Kidney glomerular epithelial cell (primary cell): ENCODE results near the gene FGFR2.
"Not testable (repeated sequence)": the region's sequence is repeated elsewhere in the genome, so short reads cannot be mapped to it uniquely, and the experiment has no call there.

Source experiments
- DNase-seq: peaks from one replicate; lab custom pipeline; 2025; lab: John Stamatoyannopoulos, UW

Gene FGFR2

DNA sequence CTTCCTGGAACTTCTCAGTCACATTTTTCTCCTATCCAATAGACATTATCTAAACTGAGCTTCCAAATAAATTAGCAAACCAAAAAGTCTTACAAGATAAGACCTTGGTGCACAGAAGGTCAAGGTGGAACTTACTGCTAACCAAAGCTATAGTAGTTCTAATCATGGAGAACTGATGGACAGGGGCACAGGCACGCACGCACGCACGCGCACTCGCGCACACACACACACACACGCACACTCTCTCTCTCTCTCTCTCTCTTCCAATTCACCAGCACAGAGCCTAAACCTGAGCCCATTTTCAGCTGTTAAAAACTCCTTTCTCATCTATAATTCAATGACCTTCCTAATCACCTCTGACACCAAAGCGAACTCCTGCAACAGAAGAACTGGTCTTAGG is 7.5 kb downstream of the FGFR2 start:
- no peak for DNase-seq

DNA sequence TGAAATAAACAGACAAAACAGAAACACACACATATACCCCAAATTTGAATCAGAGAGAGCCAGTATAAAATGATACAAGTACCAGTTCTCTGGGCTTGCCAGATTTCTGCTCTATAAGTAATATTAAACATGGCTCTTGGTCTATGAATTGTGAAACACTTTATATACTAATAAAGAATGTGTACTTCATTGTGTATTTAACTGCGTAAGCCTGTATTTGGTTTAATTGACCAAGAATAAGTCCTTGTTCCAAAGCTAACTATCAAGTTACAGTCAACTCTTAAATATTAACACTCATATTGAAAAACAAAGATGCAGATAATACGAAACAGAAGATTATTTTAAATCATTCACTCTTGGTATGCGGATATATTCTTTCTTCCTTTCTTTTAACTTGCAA is 8.7 kb downstream of the FGFR2 start:
- DNase-seq, result no peak

DNA sequence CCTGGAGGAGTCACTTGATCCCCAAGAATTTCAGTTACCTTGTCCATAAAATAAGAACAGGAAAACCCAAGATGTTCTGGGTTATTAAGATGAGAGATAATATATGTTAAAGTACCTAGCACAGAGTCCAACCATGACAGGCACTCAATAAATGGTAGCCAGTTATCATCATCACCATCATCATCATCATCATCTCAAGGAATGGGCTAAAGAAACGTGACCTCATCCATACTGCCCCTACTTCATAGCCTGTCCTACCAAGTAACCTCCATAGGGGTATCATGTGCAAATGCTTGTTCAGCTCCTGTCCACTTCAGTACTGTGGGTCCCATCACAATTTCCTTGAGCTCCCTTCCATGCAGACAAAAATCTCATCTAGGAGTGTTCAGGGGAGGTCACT is 14.4 kb downstream of the FGFR2 start:
- no peak for DNase-seq

DNA sequence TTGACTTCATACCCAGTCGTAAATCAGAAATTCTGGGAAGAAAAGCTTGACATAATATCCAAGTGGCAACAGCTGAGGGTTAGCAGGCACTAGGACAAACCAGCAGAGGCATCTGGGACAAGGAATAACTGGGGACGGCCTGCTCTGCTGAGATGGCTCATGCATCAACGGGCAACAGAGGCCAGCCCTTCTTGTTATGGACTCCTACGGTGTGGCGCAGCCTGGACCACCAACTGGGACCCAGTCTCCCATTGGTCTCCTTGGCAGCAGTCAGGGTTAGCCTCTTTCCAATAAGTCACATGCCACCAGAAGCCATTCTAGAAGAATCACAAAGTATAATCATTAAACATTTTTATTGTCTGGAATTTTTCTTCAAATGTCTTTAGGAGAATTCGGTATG is 15.0 kb downstream of the FGFR2 start:
- no peak for DNase-seq

DNA sequence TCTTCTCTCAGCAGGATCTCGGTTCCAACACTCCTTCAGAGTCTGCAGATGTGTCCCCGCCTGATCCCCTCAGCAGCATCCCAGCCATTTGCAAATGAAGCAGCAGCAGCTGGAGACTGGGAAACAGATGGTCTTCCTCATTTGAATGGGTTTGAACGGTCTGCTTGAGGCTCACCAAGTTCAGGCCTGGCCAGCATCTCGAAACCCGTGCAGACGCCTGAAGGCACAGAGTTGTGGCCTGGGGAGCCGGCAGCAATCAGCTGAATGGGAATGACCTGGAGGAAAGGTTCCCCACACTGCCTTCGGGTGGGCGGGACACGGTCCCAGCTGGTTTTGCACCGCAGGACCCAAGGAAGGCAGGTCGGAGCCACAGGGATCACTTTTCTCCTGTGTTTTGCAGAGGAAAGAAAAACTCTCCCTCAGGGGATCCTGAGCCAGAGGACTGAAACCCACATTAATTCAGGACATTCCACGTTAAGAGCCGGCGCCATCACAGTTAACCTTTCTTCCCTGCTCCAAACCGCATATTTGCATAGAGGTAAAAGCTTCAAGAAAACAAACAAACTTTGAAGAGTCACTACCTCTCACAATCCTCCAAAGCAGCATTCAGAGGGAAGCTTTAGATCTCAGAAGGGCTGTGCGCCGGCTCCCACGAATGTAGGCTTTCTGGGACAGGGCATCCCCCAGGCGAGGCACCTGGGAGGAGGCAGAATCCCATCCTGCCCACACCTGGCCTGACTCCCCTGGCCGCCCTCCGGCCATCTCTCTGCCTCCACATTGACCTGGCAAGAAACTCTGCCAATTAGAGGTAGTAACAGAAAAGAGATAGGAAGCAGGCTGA is 17.7 kb downstream of the FGFR2 start:
- no peak for DNase-seq

DNA sequence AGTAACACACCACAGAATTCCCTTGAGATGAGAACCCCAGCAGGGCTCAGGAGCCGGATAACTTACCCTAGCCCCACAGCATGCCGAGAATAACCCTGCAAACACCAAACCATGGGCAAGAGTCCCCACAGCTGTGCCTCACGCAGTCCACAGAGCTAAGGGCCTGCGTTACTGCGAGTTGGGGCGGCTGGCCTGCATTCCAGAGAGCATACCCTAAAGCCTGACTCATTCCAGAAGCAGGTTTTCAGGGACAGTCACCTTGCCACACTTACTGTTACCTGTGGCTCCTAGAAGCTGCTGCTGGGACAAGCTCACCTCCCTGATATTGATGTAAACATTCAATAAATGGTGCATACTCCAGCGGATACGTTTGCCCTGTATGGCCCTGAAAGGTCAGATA is 18.6 kb downstream of the FGFR2 start:
- peak; percentile 22 for DNase-seq

DNA sequence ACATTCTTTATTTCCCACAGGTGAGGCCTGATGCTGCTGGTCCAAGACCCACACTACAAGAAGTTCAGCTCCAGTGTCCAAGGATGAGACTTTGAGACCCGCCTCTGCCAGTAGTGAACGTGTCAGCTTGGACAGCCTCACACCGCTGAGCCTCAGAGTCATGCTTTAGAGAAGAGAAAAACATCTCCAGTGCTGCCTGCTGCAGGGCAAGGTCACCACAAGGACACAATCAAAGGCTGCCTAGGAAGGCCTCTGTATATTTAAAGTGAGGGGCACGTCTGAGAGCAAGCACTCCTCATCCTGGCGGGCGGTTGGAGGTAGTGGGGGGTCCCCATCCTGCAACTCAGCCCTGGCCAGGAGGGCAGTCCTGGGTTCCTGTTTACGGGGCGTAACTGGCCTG is 19.3 kb downstream of the FGFR2 start:
- no peak for DNase-seq

DNA sequence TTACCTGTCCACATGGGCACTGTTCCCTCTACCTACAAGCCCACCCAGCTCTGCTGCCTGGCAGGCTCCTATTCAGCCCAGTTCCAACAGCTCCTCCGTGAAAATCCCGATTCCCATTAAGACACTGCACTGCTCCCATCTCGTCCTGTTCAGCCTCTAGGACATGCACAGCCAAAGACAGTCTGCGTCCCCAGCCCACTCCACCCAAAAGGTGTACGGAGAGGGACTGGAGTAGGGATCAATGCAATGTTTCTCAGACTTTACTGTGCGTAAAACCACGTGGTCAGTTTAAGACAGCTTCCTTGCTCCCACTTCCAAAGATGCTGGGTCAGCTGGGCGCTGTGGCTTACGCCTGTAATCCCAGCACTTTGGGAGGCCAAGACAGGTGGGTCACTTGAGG is 19.9 kb downstream of the FGFR2 start:
- DNase-seq, result no peak

DNA sequence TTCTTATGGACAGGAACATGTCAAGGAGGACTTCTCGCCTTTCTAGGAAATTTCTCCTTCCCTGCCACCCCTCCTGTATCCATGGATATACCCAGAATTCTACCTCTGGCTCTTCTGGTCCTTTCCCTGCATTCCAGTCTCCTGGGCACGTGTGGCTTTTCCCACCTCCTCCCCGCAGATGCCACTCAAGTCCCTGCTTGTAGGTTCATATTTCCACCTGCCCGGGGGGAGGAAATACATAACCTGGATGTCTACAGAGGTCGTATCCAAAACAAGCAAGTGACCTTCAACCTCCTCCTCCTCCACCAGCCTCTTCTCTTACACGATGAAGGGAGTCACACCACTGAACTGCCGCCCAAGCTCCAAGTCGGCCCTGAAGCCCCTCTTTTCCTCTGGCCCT is 20.7 kb downstream of the FGFR2 start:
- DNase-seq, result no peak

DNA sequence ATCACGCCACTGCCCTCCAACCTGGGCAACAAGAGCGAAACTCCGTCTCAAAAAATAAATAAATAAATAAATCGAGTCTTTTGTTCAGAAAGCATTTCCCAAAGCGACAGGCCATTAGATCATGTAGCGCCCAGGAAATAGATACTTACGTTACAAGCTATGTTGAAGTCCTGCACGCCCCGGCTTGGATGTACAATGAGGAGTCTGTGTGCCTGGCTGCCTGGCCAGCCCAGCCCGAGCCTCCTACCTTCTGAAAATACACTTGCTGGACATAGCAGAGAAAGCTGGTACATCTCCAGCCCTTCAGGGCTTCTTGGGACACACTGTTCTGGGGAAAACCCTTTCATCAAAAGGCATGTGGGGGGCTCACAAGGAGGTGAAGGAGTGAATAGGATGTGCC is 22.1 kb downstream of the FGFR2 start:
- DNase-seq, result no peak

DNA sequence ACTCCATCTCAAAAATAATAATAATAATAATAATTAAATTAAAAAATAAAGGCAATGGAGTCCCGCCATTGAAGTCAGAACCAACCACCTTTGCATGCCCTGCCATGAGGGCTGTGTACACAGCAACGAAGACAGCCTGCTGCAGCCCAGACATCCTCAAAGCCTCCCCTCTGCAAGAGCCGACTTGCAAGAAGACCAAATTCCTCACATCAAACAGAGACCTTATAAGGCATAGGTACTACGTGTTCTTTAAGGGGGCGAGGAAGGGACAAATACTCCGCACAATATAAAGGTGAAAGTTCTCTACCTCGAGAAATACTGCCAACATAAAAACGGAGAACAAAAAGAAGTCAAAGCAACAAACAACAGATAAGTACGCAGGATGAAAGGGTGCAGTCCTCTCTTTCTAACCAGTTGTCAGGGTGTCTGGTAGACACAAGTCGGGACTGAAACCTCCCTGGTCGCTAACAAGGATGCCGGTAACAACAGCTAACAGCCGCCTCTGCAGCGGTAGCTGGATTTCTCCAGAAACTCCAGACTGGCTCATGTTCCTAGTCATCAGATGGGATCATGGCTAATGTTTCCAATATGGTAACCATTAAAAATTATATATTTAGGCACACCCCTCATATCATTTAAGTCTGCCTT is 23.6 kb downstream of the FGFR2 start:
- DNase-seq, result no peak

DNA sequence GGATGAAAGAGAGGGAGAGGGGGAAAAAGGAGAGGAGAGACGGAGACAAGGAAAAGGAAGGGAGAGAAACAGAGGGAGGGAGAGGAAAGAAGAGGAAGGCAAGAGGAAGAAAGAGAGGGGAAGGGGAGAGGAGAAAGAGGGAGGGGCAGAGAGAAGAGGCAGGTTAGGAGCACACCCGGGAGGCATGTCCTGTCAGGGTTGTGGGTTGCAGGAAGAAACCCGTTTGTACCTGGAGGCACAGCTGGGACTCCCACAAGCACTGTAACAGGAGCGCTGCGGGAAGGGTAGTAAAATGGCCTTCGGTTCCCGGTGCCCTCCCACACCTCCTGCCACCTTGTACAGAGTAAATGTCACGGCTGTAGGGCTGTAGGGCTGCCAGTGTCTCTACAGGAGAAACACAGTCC is 24.7 kb downstream of the FGFR2 start:
- DNase-seq, result no peak

DNA sequence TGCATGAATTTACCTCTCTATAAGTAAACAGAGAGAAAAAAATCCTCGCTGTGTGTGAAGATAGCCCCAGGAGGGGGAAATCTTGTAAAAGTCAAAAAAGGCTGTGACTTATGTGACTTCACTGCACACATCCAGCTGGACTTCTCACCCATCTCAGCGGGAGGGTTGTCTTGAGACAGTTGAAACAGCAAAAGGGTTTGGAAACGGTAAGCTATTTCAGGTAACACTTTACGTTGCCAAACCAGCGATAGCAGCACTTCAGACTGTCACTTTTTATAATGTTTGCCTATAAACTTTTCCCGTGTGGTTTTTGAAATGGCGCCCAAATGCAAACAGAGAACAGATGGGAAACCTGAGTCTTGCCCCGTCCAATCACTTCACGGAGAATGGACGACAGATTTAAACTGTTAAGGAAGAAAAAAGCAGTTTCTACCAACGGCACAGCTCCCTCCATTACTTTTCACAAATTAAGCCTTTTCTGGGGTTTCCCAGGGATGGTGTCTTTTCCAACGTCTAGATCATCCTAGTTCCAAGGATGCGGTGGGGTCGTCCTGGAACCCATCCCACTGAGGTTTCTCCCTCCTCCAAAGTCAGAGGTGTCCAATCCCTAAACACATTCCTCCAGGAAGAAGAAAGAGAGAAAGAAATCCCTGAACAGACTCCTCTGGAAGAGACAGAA is 25.2 kb downstream of the FGFR2 start:
- DNase-seq, result no peak

DNA sequence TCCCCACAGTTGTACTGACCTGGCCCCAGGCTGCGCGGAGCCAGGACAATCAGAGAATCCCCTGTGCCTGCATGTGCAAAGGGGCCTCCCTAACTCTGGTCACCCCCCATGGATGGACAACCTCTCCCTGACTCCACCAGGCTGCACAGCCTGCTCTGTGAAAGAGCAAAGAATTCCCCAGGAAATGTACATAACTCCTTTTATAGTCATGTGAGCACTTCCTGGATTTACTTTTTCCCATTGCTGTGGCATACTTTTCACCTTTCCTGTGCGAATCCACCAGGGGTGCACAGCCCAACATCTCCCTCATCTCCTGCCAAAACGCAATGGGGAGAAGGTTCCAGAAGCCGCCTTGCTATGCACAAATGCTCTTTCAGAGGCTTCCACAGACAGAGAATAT is 27.9 kb downstream of the FGFR2 start:
- no peak for DNase-seq

DNA sequence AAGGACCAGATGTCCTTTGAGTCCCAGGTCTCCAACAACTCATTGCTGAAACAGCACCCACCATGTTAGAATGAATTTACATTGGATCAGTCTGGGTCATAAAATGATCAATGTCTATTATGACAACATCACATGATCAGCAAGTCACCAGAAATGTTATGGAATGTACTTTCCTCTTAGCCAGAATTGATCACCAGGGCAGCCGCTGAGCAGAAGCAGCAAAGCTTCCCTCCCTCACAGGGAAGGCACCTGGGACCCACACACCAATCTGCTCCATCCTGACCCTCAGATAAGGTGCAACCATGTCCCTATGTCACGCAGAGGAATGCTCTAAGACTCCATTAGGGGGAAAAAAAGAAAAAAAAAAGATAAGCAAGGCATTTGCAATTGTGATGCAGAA is 30.0 kb downstream of the FGFR2 start:
- DNase-seq, result no peak

DNA sequence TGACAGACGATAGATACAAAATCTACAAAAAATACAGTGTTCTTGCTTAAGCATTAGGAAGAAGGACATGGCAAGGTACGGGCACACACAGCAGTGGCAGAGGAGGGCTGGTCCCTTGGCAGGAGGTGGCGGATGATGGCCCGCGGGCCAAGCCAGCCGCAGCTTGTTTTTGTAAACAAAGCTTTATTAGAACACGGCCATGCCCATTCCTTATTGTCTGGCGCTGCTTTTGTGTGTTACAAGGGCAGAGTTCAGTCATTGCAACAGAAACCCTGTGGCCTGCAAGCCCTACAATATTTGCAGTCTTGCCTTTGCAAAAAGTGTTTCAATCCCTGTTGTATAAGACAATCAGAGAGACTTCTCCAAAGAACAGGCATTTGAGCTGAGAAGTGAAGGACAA is 30.7 kb downstream of the FGFR2 start:
- no peak for DNase-seq

DNA sequence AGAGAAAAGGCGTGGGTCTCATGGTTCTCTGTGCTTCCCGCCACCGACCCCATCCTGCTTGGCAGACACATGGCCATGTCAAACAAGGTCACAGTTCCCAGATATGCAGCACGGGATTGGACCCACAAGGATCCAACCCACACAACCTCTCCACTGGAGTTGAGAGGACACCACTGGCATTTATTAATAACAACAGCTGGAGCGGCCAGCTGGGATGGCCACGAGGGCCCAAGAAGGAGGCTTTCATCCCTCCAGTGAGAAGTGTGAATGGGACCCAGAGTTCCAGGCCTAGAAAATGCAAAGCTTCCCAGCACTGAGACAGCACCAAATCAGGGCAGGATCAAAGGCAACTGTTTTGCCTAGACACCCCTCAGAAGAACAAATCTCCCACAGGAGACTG is 31.5 kb downstream of the FGFR2 start:
- no peak for DNase-seq

DNA sequence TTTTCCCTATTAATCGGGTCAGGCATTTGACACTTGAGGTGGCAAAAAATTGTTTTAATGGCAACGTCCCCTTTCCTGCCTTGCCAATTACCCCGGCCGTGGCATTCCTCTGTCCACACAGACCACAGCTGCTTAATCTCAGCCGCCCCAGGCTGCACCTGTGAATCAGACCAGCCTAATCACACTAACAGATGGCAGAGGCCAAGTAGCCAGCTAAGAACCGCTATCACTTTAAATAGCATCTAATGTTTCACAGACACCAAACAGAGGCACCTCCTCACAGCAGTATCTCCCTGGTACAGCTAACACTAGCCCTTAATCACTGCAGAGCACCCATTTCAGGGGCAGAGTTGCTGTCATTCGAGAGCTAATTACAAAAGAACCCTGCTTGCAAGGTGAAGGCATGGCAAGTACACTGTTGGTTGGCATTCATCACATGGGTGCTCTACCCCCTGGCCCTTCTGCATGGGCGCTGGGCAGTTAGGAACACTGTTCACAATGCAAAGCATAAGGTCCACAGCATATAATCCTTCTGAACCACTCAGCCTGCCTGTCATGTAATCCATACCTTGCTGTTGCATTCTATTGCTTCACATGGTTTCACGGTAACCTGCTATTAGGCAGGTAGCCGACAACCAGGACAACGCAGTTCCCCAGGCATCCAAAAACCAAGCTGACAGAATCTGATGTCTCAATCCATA is 38.8 kb downstream of the FGFR2 start:
- no peak for DNase-seq

DNA sequence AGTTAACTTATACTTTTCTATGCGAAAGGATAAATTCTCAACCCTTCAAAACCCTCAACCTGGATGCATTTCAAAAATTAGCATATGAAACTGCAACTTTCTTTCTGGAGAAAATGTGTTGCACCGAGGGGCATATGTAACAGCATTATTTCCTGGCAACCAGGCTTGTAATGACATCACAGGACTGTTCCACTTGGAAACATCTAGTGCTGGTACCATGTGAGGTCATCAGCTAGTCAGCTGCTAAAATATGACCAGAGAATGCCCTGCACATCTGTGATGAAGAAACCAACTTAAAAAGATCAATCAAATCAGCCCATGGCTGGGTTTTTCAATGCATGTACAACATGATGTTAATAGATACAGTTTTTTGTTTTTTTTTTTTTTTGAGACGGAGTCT is 40.0 kb downstream of the FGFR2 start:
- no peak for DNase-seq

DNA sequence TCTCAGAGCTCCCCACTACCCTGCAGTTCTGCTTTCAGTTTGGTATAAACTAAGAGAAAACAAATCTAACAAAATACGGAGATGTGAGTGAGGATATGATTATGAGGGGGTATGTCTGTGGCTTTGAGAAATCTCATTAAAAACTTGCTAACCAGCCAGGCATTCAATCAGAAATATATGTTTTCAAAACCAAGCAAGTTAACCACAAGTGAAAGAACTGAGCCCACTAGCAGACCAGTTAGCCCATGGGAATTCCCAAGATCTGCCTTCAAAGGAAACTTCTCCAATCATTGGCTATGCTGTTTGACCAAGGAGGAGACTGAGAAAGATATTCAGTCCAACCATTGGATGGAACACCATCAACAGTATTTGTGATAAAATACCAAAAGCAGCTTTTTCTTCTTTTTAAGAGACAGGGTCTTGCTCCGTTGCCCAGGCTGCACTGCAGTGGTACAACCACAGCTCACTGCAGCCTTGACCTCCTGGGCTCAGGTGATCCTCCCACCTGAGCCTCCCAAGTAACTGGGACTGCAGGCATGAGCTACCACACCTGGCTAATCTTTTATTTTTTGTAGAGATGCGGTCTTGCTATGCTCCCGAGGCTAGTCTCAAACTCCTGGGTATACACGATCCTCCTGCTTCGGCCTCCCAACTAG is 41.2 kb downstream of the FGFR2 start:
- DNase-seq, result no peak

DNA sequence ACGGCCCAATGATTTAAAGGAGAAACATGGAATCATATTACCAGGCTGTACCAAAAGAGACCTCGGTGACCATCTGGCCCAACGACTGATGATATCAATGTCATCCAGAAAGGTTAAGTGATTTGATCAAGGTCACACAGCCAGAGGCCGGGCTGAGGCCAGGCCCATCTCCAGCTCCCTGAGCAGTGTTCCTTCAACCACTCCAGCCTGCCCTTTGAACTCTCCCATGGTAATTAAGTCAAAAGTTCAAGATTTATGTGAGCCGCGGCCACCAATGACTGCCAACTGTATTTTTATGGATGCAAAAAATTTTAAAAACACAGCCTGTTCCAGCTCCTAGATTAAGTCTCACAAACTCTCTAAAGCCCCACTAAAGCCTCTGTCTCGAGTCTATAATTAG is 41.8 kb downstream of the FGFR2 start:
- no peak for DNase-seq

DNA sequence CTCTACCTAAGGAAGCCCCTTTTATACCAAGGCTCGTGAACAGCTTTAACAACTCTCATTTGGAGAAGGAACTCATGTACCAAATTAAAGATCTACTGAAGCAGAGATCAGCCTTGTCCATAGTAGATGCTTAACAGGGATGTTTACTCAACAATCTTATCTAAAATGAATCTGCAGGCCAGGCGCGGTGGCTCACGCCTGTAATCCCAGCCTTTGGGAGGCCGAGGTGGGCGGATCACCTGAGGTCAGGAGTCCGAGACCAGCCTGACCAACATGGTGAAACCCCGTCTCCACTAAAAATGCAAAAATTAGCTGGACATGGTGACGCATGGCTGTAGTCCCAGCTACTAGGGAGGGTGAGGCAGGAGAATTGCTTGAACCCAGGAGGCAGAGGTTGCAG is 43.3 kb downstream of the FGFR2 start:
- not testable (repeated sequence) for DNase-seq
